GM18511 (cell line): Measurements from ENCODE around the gene D2HGDH.
"Not testable (repeated sequence)": the region's sequence is repeated elsewhere in the genome, so short reads cannot be mapped to it uniquely, and the experiment has no call there.

Experiments
- ATAC-seq: cut with Tn5 transposase; IDR thresholded peaks from one replicate; pipeline ENCODE4 v1.9.1; 2021; ENCODE audit warnings: mild to moderate bottlenecking, moderate library complexity; ENCODE audit not compliant: unreplicated experiment

The D2HGDH gene

DNA sequence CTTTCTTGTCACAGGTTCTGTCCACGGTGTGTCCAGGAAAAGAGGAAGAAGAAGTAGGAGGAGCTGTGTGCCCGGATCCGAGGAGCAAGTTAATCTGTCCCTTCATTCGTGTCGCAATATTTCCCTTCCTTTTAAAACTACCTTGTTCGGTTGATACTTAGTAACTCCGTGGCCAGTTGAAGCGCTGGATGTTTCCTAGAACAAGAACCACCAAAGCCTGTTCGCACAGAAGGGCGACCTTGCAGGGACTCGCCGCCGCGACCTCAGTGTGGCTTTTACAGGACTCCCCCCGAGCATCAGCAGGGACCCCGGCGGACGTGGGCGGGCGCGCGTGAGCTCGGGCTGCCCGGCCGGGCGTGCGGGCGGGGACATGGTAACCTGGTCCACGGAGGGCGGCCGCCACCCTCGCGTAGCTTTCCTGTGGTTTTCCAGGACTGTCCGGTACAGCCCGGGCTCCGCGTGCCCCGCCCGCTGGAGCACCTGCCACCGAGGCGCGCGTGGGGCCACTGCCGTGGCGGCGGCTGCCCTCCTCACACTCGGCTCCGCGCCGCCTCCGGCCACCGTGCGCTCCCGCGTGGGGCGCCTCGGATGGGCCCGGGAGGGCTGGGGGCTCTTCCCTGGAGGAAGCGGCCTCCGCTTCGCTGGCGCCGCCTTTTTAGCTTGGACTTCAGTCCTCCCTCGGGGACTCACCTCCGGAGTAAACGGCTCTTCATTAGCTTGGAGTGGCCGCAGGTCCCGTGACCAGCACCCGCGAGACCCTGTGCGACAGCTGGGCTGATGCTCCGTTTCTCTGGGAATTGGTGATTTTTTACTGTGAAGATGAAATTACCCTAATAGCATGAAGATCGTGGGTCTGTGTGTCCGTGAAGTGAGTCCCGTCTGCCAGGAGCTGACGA is 9.2 kb upstream of the D2HGDH start:
- no peak for ATAC-seq

DNA sequence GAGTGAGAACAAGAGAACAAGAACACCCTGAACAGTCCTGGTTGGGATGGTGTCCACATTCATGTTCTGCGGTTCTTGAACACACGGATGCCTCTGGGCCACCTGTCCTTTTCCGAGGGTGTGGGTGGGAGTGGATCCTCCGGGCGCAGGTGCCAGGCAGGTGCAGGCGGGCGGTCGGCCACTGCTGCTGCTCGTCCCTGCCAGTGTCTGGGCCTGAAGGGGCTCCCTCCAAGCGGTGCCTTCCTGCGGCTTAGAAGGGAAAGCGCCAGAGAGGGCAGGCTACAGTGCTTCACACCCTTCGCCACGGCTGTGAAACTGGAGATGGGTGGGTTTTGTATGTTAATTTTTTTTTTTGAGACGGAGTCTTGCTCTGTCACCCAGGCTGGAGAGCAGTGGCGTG is 8.0 kb upstream of the D2HGDH start:
- ATAC-seq: no peak

DNA sequence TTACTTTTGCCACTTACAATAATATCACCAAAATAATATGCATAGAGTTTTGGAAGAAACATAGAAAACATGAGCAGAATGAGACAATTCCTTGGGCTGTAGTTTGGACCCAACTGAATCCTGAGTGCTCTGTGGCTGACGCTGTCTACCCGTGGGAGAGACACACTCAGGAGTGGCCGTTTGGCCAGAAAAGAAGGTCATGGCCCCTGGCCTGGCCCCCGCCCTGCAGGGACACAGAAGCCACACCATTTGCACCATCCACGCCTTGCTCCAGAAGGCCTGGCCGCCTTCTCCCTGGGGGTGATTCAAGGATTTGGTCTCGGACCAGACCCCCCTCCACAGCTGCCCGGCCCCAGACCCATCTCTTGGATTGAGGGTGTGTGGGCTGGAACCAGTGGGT is 6.4 kb upstream of the D2HGDH start:
- ATAC-seq: no peak

DNA sequence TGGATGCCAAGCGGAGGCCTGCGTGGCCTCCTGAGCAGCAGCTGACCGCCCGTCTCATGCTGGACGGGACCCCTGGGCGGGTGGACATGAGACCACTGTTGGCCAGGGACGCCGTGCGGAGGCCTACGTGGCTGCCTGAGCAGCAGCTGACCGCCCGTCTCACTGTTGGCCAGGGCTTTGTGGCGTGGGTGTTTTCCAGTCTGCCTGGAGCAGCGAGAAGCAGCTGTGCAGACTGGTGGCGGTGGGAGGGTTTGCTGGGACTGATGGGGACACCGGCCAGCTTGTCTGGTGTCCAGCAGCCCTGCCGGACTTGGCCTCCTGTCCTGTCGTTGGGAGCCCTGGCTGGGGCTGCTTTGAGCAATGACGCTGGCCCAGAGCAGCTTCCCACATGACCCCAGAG is 5.8 kb upstream of the D2HGDH start:
- no peak for ATAC-seq

DNA sequence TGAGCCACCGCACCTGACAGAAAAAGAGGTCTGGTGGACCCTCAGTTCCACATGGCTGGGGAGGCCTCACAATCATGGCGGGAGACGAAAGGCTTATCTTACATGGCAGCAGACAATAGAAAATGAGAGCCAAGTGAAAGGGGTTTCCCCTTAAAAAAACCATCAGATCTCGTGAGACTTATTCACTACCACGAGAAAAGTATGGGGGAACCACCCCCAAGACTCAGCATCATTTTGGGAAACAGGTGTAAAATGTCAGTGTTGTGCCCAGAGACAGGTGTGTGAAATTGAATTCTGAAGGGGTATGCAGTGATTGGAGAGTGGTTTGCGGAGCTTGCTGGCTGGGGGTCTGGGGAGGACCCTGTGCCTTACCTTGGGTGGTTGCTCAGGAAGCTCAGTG is 4.6 kb upstream of the D2HGDH start:
- no peak for ATAC-seq

DNA sequence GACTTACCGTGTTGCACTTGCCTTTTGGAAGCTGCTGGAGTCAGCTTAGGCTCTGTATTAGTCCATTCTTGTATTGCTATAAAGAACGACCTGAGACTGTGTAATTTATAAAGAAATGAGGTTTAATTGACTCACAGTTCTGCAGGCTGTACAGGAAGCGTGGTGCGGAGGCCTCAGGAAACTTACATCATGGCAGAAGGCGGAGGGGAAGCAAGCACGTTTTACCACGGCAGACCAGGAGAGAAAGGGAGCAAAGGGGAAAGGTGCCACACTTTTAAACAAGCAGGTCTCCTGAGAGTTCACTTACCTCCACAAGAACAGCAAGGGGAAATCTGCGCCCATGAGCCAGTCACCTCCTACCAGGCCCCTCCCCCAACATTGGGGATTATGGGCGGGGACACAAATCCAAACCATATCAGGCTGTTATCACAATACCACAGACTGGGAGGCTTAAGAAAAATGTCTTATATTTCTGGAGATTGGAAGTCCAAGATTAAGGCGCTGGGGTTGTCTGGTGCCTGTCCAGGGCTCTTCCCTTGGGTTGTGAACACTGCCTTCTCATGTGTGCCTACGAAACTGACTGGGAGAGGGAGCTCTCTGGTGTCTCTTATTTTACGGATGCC is 3.6 kb upstream of the D2HGDH start:
- ATAC-seq: no peak

DNA sequence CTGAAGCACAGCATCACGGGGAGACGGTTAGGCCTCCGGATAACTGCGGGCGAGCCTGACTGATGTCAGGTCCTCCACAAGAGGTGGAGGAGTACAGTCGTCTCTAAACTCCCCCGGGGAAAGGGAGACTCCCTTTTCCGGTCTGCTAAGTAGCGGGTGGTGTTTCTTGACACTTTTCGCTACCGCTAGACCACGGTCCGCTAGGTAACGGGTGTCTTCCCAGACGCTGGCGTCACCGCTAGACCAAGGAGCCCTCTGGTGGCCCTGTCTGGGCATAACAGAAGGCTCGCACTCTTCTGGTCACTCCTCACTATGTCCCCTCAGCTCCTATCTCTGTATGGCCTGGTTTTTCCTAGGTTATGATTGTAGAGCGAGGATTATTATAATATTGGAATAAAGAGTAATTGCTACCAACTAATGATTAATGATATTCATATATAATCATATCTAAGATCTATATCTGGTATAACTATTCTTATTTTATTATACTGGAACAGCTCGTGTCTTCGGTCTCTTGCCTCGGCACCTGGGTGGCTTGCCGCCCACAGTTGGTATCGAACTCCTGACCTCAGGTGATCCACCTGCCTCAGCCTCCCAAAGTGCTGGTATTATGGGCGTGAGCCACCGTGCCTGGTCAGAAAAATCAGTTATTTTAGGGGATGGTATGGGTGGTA is 1.8 kb upstream of the D2HGDH start:
- not testable (repeated sequence) for ATAC-seq

DNA sequence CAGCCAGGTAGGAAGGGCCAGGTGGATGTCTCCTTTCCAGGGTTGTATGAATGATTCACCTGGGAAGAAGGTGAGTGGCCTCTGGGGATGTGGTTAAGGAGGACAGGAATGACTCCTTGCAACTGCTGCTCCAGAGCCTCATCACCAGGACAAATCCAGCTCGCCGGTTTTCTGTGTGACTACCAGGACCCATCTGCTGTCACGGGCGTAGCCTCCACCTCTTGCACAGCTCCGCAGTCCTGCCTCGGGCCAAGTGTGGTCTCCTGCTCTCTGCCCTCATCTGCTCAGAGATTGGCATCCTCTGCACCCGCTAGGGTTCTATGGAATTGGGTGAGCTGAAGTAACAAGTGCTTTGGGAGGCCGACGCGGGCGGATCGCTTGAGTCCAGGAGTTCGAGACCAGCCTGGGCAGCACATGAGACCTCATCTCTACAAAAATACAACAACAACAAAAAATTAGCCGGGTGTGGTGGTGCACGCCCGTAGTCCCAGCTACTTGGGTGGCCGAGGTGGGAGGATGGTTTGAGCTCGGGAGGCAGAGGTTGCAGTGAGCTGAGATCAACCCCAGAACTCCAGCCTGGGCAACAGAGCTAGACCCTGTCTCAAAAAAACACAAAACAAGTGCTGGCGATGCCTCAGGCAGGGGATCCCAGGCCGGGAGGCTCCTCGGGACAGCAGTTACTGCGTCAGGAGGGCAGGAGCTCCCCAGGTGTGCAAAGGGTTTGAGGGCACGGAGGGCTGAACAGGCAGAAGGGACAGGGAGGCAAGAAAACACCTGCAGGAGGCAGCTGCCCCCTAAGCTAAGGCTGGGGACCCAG is 831 bp upstream of the D2HGDH start:
- ATAC-seq: no peak

DNA sequence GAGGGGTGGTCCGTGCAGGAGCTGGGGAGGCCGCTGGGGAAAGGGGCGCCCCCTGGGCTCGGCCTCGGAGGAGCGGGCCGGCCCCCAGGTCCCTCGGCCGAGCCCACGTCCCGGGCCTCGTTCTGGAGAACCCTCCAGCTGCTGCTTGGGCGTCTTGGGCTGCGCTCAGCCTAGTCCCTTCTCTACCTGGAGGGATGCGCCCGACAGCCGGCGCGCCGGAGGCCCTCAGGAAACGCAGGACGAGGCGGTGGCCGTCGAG is 293 bp upstream of the D2HGDH start:
- peak; percentile 25 for ATAC-seq

DNA sequence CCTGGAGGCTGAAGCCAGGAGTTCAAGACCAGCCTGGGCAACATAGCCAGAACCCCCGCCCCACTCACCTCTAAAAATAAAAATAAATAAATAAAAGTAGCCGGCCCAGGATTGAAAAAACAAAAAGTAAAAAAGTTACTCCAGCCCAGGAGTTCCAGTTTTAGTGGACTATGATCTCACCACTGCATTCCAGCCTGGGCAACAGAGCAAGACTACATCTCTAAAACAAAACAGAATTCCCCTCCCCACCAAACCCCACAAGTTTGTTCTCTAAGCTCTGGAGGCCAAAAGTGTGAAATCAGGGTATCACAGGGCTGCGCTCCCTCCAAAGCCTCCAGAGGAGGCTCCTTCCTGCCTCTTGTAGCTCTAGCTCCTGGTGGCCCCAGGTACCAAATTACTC is 1.7 kb downstream of the D2HGDH start:
- ATAC-seq: no peak

DNA sequence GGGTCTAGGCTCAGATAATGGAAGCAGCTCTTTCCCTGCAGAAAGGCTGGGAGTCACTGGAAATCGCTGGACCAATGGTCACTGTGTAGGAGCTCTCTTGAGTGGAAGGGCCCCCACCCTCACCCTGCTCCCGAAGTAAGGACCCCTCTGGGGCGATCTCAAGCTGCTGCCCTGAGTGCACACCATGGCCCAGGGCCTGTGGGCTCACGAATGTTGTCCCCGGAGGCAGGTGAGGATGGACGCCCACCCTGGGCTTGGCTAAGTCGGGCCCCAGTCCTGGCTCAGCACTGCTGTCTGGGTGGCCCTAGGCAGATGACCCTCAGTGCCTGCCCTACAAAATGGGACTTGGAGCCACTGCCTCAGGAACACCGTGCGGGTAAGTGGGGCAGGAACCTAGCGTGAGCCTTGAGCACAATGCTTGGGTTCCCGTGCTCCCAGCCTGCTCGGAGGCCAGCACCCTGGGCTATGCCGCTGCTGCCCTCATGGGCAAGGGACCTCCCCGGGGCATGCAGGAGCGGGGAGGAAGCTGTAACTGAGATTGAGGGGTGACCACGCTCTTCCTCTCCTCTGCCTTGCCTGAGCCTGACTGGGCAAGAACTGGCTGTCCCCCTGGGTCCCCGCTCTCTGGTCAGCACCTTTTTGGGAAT is 3.7 kb downstream of the D2HGDH start:
- no peak for ATAC-seq

DNA sequence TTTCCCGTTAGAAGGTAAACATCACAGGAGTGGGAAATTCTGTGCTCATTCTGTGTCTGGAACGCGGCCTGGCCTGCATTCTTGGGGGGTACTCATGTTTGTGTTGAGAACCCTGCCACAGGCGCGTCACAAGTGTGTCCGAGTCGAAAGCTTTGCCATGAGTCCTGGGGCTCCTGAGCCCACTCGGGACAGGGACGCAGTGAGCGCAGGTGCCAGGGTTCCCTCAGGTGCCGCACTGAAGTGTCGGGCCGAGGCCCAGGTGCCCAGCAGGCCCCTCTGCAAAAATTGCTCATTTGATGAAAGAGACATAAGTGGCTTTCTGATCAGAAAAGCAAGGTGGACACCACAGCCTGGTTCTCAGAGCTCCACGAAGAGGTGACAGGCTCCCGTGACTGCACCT is 4.7 kb downstream of the D2HGDH start:
- ATAC-seq: no peak

DNA sequence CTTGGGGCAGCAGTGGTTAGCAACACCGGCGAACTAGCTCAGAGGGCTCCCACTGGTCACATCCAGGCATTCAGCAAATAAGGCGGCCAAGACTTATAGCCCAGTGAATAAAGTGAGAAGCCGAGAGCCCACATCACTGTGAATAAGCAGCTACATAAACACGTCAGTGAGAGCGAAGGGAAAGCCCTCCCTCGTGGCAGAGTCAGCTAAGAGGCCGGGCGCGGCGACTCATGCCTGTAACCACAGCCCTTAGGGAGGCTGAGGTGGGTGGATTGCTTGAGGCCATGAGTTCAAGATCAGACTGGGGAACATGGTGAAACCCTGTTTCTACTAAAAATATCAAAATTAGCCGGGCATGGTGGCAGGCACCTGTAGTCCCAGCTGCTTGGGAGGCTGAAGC is 5.2 kb downstream of the D2HGDH start:
- no peak for ATAC-seq

DNA sequence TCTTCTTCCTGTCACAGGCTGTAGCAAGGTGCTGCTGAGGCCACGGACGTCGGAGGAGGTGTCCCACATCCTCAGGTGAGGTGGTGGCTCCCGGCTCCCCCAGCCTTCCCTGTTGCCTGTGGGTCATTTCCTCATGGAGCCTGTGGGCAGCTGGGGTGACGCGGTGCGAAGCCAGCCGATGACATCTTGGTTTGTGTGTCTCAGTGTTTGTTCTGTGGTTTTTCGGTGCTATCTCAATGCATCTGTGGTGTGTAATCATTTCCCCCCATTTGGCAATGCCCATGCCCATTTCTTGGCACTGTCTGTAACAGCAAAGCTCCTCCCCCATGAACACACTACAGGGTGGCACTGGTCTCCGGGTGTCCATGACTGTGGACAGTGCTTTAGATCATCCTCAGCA is 6.6 kb downstream of the D2HGDH start:
- no peak for ATAC-seq

DNA sequence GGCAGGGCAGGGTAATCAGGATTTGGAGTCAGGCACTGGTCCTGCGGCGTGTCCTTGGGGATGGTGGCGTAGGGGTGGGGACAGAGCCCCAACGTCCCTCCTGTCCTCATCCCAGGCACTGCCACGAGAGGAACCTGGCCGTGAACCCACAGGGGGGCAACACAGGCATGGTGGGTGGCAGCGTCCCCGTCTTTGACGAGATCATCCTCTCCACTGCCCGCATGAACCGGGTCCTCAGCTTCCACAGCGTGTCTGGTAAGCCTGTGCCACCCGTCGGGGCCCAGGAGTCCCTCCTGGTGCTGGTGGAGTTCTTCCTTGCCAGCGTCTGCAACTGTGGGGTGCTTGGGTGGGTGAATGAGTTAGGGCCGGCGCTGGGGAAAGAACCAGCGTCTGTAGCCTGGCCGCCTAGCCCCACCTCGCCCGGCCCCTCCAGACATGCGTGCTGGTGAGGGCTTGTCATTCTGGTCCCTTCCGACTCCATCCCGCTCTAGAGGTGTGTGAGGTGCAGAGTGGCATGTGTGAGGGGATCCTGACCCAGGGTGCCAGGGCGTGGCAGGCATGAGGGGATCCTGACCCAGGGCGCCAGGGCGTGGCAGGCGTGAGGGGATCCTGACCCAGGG is 8.0 kb downstream of the D2HGDH start:
- no peak for ATAC-seq

DNA sequence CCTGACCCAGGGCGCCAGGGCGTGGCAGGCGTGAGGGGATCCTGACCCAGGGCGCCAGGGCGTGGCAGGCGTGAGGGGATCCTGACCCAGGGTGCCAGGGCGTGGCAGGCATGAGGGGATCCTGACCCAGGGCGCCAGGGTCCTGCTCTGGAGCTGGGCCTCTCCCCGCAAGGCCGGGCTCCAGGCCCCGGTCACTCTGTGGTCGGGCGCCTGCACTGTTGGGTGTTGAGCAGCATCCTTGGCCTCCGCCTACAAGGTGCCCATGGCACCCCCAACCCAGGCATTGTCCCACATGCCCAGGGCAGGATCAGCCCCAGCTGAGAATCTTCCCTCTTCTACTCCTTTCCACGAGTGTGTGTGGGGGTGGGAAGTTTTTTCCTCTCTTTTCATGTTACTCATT is 8.6 kb downstream of the D2HGDH start:
- not testable (repeated sequence) for ATAC-seq

DNA sequence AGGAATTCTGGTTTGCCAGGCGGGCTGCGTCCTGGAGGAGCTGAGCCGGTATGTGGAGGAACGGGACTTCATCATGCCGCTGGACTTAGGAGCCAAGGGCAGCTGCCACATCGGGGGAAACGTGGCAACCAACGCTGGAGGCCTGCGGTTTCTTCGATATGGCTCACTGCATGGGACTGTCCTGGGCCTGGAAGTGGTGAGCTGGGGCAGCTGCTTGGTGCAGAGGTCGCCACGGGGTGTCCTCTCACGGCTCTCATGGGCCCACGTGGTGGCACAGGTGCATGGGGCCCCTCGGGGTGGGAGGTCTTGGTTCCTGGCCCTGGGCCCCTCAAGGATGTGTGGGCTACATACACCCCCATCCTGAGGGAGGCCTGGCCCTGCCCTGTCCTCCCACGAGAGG is 9.2 kb downstream of the D2HGDH start:
- no peak for ATAC-seq

DNA sequence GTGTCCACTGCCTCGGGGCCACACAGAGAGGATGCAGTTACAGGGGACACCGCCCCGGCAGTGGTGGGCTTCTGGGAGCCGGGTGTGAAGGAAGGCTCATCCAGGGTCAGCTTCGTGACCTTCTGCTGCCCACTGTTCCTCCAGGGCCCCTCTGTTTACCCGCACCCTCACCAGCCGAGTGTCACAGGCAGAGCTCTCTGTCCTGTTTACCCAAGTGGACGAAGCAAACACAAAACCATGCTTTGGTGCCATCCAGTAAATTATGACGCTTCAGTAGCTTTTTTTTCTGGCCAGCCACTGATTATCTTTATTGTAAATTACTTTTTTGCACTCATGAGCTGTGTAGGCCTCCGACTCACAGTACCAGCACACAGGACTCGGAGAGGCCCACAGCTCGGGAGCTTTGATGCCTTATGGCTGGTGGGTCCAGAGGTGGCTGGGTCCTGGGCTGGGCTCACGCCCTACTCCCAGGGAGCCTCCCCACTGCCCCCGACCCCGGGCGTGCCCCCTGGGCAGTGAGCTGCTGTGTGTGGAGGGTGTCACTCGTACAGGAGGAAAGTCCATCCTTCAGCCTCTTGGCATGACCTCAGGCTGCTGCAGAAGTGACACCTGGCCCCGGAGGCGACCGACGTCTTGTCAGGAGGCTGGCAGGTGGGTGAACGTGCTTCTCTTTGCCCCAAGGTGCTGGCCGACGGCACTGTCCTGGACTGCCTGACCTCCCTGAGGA is 9.8 kb downstream of the D2HGDH start:
- ATAC-seq: no peak

DNA sequence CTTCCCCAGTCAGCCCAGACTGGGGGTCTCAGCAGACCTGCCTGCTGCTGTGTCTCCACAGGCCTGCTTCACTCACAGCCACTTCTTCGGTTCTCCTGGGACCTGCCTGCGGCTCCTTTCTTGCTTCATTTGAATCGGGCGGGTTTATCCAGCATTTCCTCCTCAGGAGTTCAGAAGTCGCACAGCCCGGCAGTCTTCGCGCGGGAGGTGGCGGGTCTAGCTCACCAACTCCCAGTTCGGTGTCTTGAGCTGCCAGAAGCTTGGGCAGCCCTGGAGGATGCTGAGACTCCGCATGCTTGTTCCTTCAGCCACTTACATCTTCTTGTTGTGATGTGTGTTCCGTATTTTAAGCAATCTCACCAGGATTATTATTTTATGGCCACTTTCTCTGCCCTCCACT is 10.8 kb downstream of the D2HGDH start:
- no peak for ATAC-seq

DNA sequence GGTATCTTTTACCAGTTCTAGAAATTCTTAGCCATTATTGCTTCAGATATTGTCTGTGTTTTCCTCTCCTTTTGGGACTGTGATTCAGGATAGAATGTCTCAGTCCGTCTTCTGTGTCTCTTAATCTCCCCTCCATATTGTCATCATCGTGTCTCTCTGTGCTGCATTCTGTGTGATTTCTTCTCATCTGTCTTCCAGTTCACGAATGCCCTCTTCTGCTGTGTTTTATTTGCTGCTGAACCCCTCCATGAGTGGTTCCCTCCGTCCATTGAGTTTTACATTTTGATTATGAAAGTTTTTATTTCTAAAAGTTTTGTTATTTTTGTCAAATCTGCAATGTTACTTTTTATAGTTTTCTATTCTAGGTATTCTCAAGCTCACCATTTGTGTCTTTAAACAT is 11.7 kb downstream of the D2HGDH start:
- ATAC-seq: no peak
